D721Med (cell line): ENCODE measurements around the gene TSPAN9.

Source experiments
- DNase-seq: peaks from one replicate; pipeline ENCODE4 v3.0.0; 2011; ENCODE audit warnings: low spot score; ENCODE audit not compliant: insufficient read length
- FAIRE-seq: peaks from 2 replicates; lab custom pipeline; 2011; peaks lifted over from hg19 to GRCh38; lab: Jason Lieb, UNC
- TF ChIP-seq, protein P1 (sequence below): IDR thresholded peaks from 2 replicates; pipeline ENCODE4 v1.5.1; 2012; ENCODE audit warnings: mild to moderate bottlenecking, control low read depth; ENCODE audit not compliant: insufficient read depth; ENCODE audit errors: missing control alignments

TSPAN9 gene

DNA sequence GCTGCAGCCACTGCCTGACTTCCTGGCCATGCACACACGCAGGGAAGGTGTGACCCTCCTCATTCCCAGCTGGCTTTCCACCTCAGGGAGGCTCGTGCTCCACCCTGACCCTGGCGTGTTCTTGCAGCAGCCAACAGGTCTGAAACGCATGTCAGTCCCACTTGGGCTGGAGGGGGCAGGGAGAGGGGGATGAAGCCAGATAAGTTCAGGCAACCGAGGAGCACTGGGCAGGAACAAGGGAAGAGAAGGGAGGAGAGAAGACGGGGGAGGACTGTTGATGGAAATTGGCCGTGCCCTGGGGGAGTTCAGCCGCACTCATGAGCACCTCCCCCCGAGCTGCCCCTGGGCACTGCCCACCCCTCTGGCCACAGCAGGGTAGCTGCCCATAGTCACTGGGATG is 231.4 kb downstream of the TSPAN9 start:
- TF ChIP-seq, protein P1, sequence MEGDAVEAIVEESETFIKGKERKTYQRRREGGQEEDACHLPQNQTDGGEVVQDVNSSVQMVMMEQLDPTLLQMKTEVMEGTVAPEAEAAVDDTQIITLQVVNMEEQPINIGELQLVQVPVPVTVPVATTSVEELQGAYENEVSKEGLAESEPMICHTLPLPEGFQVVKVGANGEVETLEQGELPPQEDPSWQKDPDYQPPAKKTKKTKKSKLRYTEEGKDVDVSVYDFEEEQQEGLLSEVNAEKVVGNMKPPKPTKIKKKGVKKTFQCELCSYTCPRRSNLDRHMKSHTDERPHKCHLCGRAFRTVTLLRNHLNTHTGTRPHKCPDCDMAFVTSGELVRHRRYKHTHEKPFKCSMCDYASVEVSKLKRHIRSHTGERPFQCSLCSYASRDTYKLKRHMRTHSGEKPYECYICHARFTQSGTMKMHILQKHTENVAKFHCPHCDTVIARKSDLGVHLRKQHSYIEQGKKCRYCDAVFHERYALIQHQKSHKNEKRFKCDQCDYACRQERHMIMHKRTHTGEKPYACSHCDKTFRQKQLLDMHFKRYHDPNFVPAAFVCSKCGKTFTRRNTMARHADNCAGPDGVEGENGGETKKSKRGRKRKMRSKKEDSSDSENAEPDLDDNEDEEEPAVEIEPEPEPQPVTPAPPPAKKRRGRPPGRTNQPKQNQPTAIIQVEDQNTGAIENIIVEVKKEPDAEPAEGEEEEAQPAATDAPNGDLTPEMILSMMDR: no peak
- FAIRE-seq (no peak), DNase-seq (no peak)

DNA sequence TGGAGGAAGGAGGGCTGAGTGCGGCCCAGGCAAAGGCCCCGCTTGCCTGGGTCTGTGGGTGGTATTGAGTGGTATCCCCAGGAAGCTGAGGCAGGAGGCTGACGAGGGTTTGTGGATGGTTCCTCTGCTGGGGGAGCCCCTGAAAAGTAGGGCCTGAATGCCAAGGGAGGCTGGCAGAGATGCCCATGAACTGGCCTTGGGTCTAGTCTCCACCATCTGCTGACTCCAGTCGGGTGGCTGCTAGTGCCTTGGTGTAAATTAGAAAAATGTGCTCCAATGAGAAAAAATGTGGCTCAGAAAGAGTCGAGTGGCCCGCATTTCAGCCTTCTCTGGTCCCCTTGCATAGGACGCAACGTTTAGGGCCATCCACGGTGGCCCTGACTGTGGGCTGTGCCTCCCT is 232.6 kb downstream of the TSPAN9 start:
- DNase-seq (no peak), FAIRE-seq (no peak)
- TF ChIP-seq, protein P1: no peak

DNA sequence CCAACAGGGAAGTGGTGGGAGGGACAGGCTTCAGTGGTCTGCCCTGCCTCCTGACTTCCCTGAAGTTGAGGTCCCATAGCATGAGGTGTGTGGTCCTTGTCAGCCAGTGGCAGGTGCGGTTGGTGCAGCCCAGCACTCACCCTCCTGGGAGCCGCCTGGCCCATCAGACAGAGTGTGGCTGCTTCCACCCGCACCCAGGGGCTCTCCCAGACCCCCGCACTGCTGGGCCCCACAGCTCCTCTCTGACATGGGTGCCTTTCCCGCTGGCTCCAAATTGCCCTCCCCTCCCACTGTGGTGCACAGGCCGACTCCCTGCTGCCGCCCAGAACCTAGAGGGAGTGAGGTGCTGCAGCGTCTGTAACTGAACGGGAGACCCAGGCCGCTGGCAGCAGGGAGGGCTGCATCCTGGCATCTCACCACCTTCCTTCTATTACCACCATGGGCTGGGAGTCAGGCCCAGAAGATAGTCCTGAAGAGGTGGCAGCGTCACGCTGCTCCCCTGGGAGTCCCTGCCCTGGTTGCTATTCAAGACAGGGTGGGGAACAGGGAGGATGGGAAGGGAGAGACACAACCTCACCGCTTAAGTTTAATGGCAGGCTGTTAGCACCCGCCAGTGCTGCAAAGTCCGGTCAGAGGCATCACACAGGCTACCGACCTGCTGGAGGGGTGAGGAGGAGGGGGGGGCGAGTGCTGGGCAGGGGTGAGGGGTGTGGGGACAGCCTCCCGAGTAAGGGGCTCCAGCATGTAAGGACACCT is 233.3 kb downstream of the TSPAN9 start:
- TF ChIP-seq, protein P1: no peak
- DNase-seq (no peak), FAIRE-seq (no peak)

DNA sequence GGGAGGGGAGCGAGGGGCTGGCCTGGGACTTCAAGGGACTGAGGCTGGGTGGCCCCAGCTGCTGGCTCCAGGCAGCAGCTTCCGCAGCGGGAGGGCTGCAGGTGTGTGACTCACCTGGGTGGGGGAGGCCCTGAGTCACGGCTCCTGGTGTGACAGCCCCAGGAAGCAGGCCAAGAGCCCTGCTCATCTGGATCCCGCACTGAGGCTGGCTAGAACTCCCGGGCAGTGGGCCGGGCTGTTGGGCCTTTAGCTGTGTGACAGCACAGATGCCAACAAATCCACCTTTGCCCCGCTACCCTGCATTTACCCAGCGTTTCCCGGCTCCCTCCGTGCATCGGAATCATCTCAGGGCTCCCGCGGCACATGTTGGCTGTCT is 233.8 kb downstream of the TSPAN9 start:
- DNase-seq (no peak), FAIRE-seq (no peak)
- TF ChIP-seq, protein P1: no peak

DNA sequence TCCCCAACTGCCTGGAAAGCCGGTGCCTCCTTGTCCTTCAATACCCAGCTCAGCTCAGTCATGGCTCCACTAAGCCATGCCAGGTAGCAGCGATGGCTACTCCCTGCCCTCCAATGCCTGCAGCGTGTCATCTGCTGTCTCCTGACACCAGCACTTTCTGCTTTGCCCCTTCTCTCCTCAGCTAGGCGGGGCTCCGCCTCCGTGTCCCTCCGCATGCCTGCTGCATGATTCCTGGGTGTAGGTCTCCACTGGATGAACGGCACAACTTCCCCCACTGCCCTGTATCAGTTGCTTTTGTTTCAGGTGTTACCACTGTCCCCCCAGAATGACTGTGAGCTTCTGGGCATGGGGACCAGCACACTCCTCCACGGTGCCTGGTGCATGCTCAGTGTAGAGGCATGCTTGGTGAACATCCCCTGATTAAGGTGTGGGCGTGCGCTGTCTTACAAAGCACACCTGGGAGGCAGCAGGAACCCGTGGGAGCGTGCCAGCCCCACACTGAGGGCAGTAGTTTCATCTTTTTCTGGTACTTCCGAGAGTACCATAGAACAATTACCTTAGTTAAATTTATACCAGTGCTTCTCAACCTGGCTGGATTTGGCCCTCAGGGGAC is 234.4 kb downstream of the TSPAN9 start:
- TF ChIP-seq, protein P1: no peak
- FAIRE-seq: no peak

DNA sequence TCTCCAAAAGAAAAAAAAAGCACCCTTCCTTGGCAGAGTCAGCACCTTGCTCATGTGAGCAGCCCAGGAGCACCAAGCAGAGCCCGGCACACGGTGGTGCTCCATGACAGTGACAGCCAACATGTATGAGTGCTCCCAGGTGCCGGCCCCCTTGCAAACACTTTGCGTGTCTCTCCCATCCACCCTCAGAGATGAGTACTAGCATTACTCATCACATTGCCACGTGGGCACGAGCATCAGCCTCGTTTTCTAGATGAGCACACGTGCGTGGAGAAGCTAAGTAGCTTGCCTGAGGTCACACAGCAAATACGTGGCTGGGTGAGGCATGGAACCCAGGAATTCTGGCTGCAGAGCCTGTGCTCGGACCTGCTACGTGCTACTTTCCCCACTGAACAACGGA is 235.9 kb downstream of the TSPAN9 start:
- DNase-seq (no peak), FAIRE-seq (no peak)
- TF ChIP-seq, protein P1: no peak

More for the DNA sequence above, 234.4 kb downstream of the TSPAN9 start:
- DNase-seq: no peak
